Sigmoid colon (tissue), 7 donors: ENCODE results near the gene TAC4. TPM values are rescaled to one million over a fixed set of nuclear protein-coding genes. Genes with fewer than 3 reads are reported as not detected.

Experiments used
- DNase-seq: peaks from one replicate; pipeline ENCODE4 v3.0.0-alpha.2; 2019
- H3K27ac ChIP-seq, 4 donors: fragments of 200-600 bp; sonication (generic); one replicate each; pipeline ENCODE4 v1.5.1; 2016 to 2019; ENCODE audit warnings: mild to moderate bottlenecking in 1 of 4
- H3K27me3 ChIP-seq, 3 donors: fragments of 200-600 bp; sonication (generic); one replicate each; pipeline ENCODE4 v1.5.1; 2019; ENCODE audit warnings: mild to moderate bottlenecking in 1 of 3
- H3K36me3 ChIP-seq, 4 donors: fragments of 200-600 bp; sonication (generic); one replicate each; pipeline ENCODE4 v1.5.1; 2016 to 2019
- H3K4me1 ChIP-seq, 4 donors: fragments of 200-600 bp; sonication (generic); one replicate each; pipeline ENCODE4 v1.5.1; 2017 to 2019
- H3K4me3 ChIP-seq, 4 donors: fragments of 200-600 bp; sonication (generic); one replicate each; pipeline ENCODE4 v1.5.1; 2017 to 2019; ENCODE audit warnings: mild to moderate bottlenecking in 2 of 4, moderate library complexity in 1 of 4
- H3K9me3 ChIP-seq, 4 donors: fragments of 200-600 bp in 3 of 4; sonication (generic) in 3 of 4; one replicate each; pipeline versions ENCODE4 v1.5.1 to v1.6.1; 2013 to 2019
- EP300 ChIP-seq, 4 donors: sonication (generic); formaldehyde crosslinking; IDR thresholded peaks; one replicate each; pipeline ENCODE4 v1.6.1; 2017; ENCODE audit warnings: antibody characterized with exemption in 4 of 4
- POLR2A ChIP-seq, 2 donors: fragments of 450-650 bp; IDR thresholded peaks; one replicate each; pipeline ENCODE4 v1.6.1; 2016; ENCODE audit warnings: antibody characterized with exemption in 2 of 2, mild to moderate bottlenecking in 2 of 2, moderate library complexity in 2 of 2
- POLR2AphosphoS5 ChIP-seq, 4 donors: sonication (generic); formaldehyde crosslinking; IDR thresholded peaks; one replicate each; pipeline ENCODE4 v1.6.1; 2017; ENCODE audit warnings: antibody characterized with exemption in 4 of 4
- WGBS, 2 donors: extraction: QIAGEN DNeasy Blood & Tissue Kit; methylation state at CpG; one replicate each; pipeline ENCODE4 v1.1.7; 2013; 5-methylcytosine and 5-hydroxymethylcytosine counted together
- intact Hi-C: fragments of 100-400 bp; cut with DNase I; formaldehyde crosslinking; loops from one replicate; pipeline ENCODE4 v1.15.1; 2023
- polyA plus RNA-seq, 3 donors: library from polyadenylated mRNA; stranded (reverse); fragments of 200-250 nt; gene quantifications; one replicate each; pipeline ENCODE4 v1.2.3, GENCODE V29; 2013
- total RNA-seq, 4 donors: library from RNA; depleted of rRNA; stranded (reverse); fragments of >200 nt; gene quantifications; one replicate each; pipeline ENCODE4 v1.1.0, GENCODE V29; 2016
- TF ChIP-seq, protein P1 (sequence below), 4 experiments: fragments of 450-650 bp in 3 of 4; fragments of 200-600 bp in 1 of 4; IDR thresholded peaks; one replicate each; pipeline ENCODE4 v1.5.1; 2016 to 2019; ENCODE audit warnings: antibody characterized with exemption in 4 of 4, mild to moderate bottlenecking in 3 of 4, moderate library complexity in 2 of 4
- donor health status: healthy with polysubstance abuse.
- donor health status: Bipolar disorder and iron deficiency.
- donor health status: healthy.

TAC4 gene
- total and polyA plus RNA-seq, 7 donors: 3.6 TPM; not detected in 6

DNA sequence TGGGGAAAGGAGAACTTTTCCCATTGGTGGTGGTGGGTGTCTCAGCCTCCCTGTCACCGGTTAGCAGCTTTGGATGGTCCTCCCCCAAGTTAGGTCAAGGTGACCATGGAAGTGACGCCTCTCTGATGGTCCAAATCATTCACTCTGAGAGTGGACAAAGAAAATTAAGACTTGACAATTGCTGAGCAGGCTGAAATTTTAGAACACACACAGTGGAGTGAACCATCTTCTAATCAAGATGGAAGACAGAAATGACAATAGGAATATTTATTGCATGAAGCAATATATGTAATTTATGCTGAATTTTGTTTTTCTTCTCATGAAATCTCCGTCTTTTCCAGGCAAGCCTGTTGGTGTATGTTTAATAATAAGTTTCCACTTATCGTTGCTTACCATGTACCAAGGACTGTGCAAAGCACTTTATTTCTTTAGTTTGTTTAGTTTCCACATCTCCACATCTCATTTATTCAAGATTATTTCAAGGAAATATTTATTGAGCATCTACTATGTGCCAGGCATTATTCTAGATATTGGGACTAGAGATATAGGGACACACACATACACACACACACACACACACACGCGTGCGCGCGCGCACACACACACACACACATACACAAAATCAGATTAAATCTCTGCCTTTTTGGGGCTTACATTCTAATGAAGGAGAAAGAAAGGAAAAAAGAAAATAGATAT lies 44.0 kb upstream of the TAC4 start:
- no peak for DNase-seq
- H3K27me3 ChIP-seq: peaks cover 6 to 63% (median 22%) of the 10 kb centered on the region in 3 donors
- H3K4me1 ChIP-seq: peaks cover 0 to 4% (median 0%) of the 10 kb centered on the region in 4 donors
- no peak overlapping the region for H3K4me3 ChIP-seq
- intact Hi-C loops: no loop called here
- H3K36me3 ChIP-seq: no peaks in the 10 kb centered on the region
- H3K27ac ChIP-seq: no peak overlapping the region
- no peaks in the 10 kb centered on the region for H3K9me3 ChIP-seq
- TF ChIP-seq POLR2A (IDR thresholded peaks at IDR 0.05) (no peak), POLR2AphosphoS5 (IDR thresholded peaks at IDR 0.05) (no peak), EP300 (IDR thresholded peaks at IDR 0.05) (no peak)
- TF ChIP-seq, protein P1, sequence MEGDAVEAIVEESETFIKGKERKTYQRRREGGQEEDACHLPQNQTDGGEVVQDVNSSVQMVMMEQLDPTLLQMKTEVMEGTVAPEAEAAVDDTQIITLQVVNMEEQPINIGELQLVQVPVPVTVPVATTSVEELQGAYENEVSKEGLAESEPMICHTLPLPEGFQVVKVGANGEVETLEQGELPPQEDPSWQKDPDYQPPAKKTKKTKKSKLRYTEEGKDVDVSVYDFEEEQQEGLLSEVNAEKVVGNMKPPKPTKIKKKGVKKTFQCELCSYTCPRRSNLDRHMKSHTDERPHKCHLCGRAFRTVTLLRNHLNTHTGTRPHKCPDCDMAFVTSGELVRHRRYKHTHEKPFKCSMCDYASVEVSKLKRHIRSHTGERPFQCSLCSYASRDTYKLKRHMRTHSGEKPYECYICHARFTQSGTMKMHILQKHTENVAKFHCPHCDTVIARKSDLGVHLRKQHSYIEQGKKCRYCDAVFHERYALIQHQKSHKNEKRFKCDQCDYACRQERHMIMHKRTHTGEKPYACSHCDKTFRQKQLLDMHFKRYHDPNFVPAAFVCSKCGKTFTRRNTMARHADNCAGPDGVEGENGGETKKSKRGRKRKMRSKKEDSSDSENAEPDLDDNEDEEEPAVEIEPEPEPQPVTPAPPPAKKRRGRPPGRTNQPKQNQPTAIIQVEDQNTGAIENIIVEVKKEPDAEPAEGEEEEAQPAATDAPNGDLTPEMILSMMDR (IDR thresholded peaks at IDR 0.05): no peak
- WGBS, 2 donors: 81 to 82% methylated on average over 10 of the region's 10 CpGs

DNA sequence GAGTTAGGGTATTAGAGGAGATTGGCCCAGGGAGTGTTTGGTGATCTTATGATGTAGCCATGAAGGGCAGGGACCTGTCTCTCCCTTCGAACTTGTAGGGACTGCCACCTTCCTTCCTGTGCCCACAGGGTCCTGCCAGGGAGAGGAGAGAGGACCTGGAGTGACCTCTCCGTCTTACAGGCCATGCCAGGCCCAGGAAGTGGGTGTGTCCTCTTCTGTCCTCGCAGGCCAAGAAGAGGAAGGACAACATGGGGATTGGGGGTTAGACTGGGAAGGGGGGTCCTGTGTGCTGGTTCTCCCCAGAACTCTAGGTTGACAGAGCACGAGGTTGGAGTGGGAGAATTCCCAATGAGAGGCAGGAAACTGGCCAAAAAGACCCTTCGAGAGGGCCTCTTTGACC lies 43.4 kb upstream of the TAC4 start:
- Histone ChIP-seq H3K27me3 (peaks cover 6 to 63% (median 22%) of the 10 kb centered on the region in 3 donors), H3K9me3 (no peaks in the 10 kb centered on the region), H3K27ac (no peak overlapping the region), H3K4me3 (no peak overlapping the region), H3K4me1 (peaks cover 0 to 4% (median 0%) of the 10 kb centered on the region in 4 donors), H3K36me3 (no peaks in the 10 kb centered on the region)
- no peak for DNase-seq
- 51 to 52% methylated on average over 5 of the region's 5 CpGs for WGBS, 2 donors
- intact Hi-C loops: no loop called here
- TF ChIP-seq EP300 (IDR thresholded peaks at IDR 0.05): no peak

DNA sequence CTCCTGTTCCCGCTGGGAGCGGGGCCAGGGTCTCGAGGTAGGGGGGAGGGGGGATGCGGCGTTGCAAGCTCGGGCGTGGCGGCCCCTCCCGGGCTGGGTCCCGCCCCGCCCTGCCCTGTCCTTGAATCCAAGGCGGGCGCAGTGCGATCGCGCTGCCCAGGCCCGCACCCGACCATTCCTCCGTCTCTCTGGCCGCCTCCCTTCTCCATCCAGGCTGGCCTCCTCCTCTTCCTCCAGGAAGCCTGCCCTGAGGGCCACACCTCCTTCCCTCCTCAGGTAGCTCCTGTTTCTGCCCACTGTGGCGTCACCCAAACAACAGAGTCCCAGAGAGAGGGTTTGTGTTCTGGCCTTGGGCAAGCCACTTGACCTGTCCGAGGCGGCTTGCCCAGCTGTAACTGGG lies 43.0 kb upstream of the TAC4 start:
- 12 to 29% methylated on average over 23 of the region's 23 CpGs for WGBS, 2 donors
- H3K27me3 ChIP-seq: peaks cover 6 to 63% (median 22%) of the 10 kb centered on the region in 3 donors
- no peak for TF ChIP-seq POLR2AphosphoS5 (IDR thresholded peaks at IDR 0.05)
- no peak for TF ChIP-seq POLR2A (IDR thresholded peaks at IDR 0.05)
- no peak for TF ChIP-seq EP300 (IDR thresholded peaks at IDR 0.05)
- TF ChIP-seq, protein P1 (IDR thresholded peaks at IDR 0.05): no peak
- DNase-seq: no peak
- intact Hi-C loops: no loop called here
- H3K36me3 ChIP-seq: no peaks in the 10 kb centered on the region
- no peak overlapping the region for H3K4me3 ChIP-seq
- no peaks in the 10 kb centered on the region for H3K9me3 ChIP-seq
- peaks cover 0 to 4% (median 0%) of the 10 kb centered on the region in 4 donors for H3K4me1 ChIP-seq
- no peak overlapping the region for H3K27ac ChIP-seq

DNA sequence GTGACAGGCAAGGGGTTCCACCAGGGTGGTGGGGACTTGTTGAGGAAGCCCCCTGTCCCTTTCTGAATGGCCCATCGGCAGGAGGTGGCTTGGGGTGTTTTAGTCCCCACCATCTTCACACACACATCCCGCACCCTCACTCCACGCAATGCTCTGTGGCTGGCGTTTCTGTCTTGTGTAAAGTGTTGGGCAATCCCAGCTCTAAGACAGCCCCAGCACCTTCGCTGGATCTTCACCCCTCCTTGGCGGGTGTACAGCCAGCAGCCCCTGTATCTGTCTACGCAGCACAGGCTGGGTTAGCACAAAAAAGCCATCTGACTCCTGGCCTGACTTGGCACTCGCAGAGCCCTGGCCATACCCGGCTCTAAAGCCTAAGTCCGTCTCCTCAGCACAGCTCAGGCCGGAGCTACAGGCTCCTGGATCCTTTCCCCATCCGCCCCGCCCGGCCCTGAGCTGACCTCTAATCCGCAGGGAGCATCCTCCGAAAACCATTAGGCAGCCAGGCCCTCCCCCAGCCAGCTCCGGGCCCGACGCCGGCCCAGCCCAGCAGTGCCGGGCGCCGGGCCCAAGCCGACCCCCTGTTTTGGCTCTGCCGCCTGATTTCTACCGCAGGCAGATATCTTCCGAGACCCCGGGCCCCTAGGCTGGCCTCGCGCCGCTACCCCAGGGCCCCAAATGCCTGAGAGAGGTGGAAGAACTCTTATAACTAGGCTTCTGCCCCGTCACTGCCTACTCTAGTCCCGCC lies 42.4 kb upstream of the TAC4 start:
- Histone ChIP-seq H3K36me3 (no peaks in the 10 kb centered on the region), H3K4me3 (no peak overlapping the region), H3K27me3 (peaks cover 6 to 62% (median 22%) of the 10 kb centered on the region in 3 donors), H3K27ac (no peak overlapping the region), H3K4me1 (peaks cover 0 to 4% (median 0%) of the 10 kb centered on the region in 4 donors), H3K9me3 (no peaks in the 10 kb centered on the region)
- no peak for DNase-seq
- intact Hi-C loops: no loop called here
- no peak for TF ChIP-seq EP300 (IDR thresholded peaks at IDR 0.05)
- TF ChIP-seq POLR2AphosphoS5 (IDR thresholded peaks at IDR 0.05): no peak
- WGBS, 2 donors: 25 to 32% methylated on average over 33 of the region's 33 CpGs

DNA sequence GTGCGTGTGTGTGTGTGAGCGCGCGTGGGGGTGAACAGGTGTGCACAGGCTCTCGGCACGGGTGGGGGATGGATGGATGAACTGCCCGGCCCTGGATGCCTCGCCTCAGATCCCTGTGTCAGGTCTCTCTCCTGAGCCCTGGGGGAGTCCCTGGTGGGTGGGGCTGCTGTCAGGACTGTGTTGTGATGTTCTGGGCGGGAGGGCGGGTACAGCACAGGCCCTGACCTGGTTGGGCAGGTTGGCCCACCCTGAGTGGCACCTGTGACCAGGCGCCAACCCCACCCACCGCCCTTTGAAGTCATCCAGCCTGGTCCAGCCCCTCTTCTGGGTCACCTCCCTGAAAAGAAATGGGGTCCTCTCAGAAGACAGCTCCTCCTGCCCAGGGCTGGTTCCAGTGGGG lies 41.6 kb upstream of the TAC4 start:
- no peaks in the 10 kb centered on the region for H3K9me3 ChIP-seq
- no peak overlapping the region for H3K27ac ChIP-seq
- peaks cover 6 to 55% (median 22%) of the 10 kb centered on the region in 3 donors for H3K27me3 ChIP-seq
- H3K4me3 ChIP-seq: no peak overlapping the region
- intact Hi-C loops: no loop called here
- 59 to 79% methylated on average over 12 of the region's 12 CpGs for WGBS, 2 donors
- H3K4me1 ChIP-seq: peaks cover 0 to 4% (median 0%) of the 10 kb centered on the region in 4 donors
- DNase-seq: no peak
- TF ChIP-seq POLR2A (IDR thresholded peaks at IDR 0.05) (no peak), POLR2AphosphoS5 (IDR thresholded peaks at IDR 0.05) (no peak), EP300 (IDR thresholded peaks at IDR 0.05) (no peak)
- TF ChIP-seq, protein P1 (IDR thresholded peaks at IDR 0.05): no peak
- H3K36me3 ChIP-seq: no peaks in the 10 kb centered on the region
